HG03159 (cell line): Measurements from ENCODE around the gene MAP2K3.
"Not testable (repeated sequence)": the region's sequence is repeated elsewhere in the genome, so short reads cannot be mapped to it uniquely, and the experiment has no call there.

Experiments
- ATAC-seq: cut with Tn5 transposase; IDR thresholded peaks from one replicate; pipeline ENCODE4 v1.9.1; 2021; ENCODE audit warnings: mild to moderate bottlenecking, moderate library complexity; ENCODE audit not compliant: unreplicated experiment

Gene MAP2K3

GRCh38 chr17:21296097-21297025 lies 11.8 kb downstream of the MAP2K3 start:
- no peak for ATAC-seq

GRCh38 chr17:21297026-21297520 lies 12.6 kb downstream of the MAP2K3 start:
- ATAC-seq: no peak

DNA sequence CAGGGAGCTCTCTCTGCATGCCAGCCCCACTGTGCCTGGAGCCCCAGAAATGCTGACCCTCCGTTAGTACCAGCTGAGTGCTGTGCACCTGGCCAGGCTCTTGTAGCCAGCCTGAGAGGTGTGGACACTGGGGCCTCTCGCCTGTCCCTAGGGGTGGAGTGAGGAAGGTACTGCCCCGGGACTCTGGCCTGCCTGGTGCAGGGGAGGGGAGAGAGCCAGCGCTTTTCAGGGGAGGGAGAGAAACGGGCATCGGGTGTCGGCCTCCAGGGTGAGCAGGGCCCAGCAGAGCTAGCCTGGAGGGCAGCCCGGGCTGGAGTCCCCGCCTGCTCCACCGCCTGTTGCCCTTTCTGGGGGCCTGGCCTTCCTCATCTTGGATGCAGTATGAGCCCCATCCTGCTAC lies 13.1 kb downstream of the MAP2K3 start:
- no peak for ATAC-seq

DNA sequence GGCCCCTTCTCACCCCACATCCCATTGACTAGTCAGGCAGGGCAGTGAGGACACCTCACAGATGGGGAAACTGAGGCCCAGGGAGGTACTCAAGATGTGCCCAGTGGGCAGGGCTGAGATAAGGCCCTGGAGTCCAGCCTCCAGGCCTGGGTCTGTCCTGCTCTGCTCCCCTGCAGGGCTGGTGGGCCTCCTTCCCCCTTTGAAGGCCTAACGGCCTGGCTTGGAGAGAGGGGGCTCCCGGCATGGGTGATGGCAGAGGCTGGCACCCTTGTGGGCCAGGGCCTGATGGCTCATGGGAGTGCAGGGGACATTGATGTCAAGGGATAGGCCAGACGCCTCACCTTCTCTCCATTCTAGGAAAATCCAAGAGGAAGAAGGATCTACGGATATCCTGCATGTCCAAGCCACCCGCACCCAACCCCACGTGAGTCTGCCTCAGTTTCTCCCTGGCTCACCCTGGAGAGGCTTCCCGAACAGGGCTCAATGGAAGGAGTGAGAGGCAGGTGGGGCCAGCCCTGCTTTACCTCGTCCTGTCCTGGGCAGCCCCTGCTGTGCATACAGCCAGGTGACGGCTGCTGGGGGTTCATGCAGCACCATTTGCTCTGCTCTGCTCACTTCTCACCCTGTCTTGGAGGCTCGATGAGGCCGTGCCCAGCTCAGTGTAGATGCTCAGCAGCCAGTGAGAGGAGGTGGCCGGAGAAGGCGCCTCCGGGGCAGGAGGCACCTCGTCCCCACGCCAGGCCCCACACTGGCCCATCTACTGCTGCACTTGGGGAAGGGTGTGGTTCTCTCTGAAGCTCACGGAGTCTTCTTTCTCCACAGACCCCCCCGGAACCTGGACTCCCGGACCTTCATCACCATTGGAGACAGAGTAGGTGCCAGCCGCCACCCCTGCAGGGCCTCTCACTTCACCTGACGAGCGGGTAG lies 13.8 kb downstream of the MAP2K3 start:
- ATAC-seq: no peak

DNA sequence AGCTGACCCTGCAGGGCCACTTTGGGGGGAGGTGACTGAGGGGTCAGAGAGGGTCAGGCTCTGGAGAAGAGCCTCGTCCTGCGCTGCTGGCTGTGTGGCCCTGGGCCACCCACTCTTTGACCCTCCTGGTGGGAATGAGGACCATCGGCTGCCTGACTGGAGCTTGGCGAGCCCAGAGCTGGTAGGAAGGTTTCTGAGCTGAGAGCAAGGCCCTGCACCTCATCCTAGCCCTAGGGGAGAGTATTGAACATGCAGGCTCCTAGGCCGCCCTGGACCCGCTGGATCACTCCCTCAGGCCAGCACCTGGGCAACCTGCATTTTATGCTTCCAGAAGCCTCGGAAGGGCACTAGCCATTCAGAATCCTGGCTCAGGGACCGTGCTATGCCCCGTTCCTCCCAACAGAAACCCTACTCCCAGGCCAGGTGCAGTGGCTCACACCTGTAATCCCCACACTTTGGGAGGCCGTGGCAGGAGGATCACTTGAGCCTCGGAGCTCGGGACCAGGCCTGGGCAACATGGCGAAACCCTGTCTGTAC lies 14.5 kb downstream of the MAP2K3 start:
- ATAC-seq: no peak

DNA sequence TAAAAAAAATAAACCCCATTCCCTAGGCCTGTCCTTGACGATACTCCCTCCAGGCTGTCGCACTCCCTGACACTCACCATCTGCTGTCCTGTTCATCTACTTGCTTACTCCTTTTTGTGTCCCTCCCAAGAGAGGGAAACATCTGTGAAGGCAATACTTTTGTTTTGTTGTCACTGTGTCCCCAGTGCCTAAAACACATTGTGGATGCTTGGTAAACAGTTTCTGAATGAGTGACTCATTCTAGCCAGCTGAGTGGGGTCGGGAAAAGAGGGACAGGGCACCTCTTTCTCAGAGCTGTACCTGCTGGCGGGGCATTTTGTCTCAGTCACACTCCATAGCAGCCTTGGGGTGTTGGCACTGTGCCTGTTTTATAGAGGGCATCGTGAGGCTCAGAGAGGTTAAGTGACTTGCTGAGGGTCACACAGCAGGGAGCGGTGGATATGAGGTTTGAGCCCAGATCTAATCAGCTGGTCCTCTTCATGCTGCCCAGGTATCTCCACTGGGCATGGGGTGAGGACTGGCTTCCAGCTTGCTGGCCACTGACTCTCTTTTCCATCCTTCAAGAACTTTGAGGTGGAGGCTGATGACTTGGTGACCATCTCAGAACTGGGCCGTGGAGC lies 15.6 kb downstream of the MAP2K3 start:
- no peak for ATAC-seq

DNA sequence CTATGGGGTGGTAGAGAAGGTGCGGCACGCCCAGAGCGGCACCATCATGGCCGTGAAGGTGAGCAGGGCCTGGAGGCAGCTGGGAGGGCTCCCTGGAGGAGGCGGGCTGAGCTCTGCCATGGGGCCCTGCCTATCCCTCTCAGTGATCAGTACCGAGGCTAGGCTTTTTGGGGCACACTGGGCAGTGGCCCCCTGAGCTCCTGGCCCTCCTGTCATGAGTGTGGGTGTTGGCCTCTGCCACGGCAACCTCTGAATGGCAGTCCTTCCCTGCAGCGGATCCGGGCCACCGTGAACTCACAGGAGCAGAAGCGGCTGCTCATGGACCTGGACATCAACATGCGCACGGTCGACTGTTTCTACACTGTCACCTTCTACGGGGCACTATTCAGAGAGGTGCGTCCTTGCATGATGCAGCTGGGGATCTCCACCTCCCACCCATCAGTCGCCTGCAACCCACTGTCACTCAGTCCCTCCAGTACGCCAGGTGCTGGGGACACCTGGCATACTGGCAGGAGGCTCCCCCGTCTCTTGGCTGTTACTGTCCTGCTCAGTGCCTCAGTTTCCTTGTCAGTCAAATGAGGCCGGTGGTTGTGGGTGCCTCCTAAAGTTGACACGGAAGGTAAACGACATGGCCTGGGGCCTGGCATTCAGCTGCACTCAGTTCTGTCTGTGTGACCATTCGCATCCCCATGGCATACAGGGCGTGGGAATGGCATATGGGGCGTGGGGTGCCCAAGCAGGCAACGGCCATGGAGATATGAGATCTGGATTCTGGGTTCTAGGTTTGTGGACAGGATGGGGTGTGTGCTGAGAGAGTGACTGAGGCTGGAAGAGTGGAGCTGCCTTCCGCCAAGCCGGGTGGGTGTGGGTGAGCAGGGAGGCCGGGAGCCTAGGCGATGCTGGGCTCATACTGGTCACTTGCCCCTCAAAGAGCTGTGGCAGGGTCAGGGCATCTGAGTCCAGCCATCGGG lies 16.4 kb downstream of the MAP2K3 start:
- ATAC-seq: no peak

DNA sequence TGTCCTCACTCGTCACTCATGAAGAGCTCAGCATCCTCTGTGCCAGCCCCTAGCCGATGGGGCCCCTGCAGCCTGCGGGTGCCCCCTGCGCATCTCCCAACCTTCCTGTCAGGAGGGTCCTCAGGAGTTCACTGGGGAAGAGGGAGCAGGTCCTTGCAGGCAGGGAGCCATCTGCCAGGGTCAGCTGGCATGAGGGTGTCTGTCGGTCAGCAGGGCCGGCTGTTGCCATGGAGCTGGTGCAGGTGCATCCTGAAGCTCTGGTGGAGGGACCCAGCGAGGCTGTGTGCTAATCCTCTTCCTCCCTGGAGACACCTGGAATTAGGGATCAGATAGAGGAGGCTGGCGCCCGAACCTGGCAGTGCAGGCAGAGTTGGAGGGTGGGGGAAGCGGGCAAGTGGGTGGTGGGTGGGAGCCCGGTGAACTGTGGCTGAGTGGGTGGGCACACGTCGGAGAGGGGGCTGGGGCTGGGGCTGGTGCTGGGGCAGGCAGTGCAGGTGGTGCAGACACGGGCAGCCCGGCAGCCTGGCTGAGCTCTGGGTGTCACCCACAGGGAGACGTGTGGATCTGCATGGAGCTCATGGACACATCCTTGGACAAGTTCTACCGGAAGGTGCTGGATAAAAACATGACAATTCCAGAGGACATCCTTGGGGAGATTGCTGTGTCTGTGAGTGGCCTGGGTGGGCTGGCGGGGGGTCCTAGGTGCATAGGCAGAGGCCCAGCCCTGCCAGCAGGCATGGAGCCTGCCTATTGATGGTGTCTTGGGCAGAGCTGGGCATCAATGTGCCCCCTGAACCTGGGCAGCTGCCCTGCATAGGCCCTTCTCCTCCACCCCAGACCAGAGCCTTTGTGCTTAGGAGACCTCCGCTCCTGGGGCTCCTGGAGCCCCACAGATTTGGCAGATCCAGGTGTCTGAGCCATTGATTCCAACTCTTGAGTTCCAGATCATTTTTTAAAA lies 17.4 kb downstream of the MAP2K3 start:
- no peak for ATAC-seq

DNA sequence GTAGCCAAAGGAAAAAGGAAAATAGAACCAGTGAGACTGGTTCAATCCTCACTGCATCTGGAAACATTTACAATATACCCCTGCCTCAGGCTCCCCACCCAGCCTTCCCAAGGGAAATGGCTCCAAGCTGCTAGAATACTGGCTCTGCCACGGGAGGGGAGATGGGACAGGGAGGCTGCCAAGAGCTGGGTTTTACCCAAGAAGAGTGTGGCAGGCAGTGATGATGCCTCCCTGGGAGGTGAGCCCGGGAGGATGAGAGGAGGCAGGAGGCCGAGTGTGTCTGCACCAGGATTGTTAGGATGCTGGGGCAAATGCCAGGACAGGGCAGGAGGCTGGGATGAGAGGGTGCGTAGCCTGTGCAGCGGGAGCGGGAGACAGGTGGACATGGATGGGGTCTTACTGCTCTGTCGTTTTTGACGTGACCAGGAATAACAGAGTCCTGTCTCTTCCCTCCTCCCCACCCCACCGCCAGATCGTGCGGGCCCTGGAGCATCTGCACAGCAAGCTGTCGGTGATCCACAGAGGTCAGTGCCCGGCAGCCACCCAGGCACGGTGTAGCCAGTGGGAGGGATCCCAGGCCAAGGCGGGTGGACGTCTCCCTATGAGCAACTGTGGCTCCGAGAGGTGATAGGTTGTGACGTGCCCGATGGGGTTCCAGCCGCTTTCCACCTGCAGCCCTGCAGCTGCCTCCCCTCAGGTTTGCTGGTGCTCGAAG lies 18.4 kb downstream of the MAP2K3 start:
- no peak for ATAC-seq

DNA sequence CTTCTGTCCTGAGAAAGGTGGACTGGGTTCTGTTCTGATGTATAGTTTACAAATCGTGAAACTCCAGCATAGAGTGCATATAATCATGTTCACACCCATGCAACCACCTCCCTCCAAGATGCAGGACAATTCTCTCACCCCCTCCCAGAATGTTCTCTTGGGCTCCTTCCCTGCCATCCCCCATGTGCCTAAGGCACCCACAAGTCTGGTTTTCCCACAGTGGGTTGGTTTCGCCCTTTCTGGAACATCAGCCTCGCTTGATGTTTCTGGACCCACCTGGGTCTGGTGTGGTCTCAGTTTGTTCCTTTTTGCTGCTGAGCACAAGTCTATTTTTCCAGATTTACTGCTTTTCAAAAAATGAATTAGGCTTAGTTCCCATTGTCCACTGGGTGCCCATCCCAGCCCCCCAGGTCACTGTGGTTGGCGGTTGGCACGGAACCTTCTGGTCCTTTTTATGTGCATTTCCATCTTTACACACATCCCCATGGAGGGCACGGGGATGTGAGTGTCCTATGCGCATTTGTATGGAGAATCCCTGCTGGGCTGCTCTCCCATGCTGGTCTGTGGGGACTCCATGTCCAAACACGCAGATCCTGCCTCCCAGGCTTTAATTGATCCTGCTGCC lies 19.0 kb downstream of the MAP2K3 start:
- no peak for ATAC-seq

GRCh38 chr17:21304091-21304490 lies 19.6 kb downstream of the MAP2K3 start:
- ATAC-seq: no peak

DNA sequence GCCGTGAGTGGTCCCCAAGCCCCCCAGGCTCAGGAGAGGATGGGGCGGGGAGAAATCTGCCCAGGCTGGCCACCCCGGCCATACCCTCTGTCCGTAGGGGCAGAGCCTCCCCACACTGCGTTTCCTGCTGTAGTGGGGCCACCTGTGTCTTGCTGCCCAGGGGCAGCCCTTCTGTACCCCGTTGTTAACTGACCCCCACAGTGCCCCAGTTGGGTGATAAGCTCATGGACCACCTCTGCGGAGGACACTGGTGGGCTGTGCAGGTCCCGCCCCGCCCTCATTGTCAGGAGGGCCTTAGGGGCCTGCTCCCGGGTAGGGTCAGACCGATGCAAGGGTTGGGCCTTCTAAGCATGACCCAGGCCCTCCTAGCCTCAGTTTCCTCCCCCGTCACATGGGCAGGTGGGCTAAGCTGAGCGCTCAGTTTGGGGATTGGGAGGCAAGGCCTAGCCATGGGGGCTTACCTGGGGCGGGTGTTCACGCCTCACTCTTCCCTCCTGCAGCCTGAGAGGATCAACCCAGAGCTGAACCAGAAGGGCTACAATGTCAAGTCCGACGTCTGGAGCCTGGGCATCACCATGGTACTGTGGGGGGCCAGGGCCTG lies 20.1 kb downstream of the MAP2K3 start:
- ATAC-seq: not testable (repeated sequence)

DNA sequence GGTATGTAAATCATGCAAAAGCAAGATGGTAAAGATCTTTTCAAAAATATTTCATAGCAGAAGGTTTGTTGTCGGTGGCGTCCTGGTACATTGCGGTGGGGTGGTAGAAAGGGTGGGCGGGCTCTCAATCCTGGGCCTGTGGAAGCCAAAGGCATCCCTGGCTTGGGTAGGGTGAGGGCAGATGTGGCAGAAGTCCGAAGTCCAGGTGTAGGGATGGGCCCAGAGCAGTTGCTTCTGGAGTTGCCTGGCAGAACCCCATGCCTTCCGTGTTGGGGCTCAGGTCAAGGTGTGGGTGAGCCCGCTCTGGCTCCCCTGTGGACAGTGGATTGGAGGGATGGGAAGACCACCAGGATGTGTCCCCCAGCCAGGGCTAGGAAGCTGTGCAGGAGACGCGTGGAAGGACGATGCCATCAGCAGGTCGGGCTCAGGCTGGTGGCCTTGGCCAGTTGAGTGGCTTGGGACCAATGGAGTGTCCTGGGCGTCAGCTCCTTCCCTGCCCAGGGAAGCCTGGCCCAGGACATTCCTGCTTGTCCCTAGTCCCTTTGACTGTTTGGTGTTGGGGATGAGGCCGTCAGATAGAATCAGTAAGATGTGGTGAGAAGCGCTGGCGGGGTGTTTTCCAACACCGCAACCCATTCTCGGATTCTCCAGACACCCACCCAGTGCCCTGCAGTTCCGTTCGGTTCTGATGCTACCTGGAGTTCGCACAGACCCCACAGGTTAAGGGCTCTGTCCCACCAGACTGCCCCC lies 21.1 kb downstream of the MAP2K3 start:
- ATAC-seq: not testable (repeated sequence)

DNA sequence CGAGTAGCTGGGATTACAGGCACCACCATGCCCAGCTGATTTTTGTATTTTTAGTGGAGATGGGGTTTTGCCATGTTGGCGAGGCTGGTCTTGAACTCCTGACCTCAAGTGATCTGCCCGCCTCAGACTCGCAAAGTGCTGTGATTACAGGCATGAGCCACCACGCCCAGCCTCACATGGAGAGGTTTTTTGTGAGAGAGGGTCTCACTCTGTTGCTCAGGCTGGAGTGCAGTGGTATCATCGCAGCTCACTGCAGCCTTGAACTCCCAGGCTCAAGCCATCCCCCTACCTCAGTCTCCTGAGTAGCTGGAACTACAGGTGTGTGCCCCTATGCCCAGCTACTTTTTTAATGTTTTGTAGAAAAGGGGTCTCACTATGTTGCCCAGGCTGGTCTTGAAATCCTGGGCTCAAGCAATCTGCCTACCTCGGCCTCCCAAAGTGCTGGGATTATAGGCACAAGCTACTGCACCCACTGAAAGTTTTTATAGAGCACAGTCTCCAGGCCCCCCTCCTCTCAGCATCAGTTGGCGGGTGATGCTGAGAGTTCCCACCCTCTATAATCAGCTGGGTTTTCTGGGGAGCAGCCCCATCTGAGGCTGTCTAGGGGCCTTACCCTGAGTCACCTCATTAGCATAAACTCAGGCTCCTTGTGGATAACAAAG lies 22.2 kb downstream of the MAP2K3 start:
- ATAC-seq: not testable (repeated sequence)

DNA sequence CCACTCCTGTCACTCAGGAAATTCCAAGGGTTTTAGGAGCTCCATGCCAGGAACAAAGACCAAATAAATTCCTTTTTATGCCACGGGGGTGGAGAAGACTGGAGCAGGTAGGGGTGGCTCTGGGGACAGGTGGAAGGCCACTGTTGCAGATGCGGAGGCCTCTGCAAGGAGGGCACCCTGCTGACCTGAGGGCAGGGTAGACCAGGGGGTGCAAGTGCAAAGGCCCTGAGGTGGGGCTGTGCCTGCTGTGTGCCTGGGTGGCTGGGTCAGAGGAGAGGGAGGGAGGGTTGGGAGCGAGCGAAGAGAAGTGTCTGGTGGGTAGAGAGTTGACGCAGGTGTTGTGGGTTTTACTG lies 22.7 kb downstream of the MAP2K3 start:
- ATAC-seq: not testable (repeated sequence)

DNA sequence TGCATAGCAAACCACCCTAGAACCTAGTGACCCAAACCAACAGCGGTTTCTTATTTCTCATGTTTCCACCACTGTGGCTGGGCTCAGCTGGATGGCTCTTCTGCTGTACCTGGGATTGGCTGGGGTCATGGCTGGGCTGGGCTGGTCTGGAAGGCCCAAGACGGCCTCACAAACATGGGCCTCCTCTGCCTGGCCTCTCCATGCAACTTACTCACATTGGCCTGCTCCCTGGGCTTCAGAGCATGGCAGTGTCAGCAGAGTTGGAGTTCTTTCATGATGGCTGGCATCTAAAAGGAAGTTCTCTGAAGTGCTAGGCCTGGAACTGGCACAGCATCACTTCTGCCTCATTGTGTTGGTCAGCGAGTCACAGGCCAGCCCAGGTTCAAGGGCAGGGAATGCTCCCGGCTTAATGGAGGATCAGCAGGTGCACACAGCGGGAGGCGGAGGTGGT lies 24.4 kb downstream of the MAP2K3 start:
- not testable (repeated sequence) for ATAC-seq
